Measurements from ENCODE around the gene GULP1. TPM values are rescaled to one million over a fixed set of nuclear protein-coding genes. Genes with fewer than 3 reads are reported as not detected.

Gene GULP1
- total RNA-seq, 2 donors from 2014 or later = 15.3 to 26.5 TPM

DNA sequence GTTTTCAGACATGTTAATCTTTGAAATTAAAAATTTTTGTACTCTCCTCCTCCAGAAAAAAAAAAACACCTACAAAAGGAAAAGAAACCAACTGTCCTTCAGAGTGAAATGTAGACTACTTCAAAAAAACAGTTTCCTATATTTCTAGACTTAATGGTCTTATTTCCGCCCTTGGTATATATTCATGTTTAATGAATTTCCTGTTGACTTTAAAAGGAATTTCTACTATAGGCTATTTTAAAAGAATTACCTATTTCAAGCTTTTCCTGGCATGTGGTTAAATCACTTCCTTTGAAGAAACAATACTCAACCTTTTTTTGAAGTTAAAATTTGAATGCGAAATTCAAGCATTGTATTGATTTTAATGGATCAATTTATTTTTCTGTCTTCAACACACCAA, 29.2 kb downstream of the GULP1 start:
- Mint-ChIP-seq H3K27me3 (ENCODE audit: insufficient read depth) (no peaks in the 10 kb centered on the region), H3K27ac (no peak overlapping the region), H3K4me1 (peaks cover 11% of the 10 kb centered on the region), H3K36me3 (ENCODE audit: low read depth) (no peaks in the 10 kb centered on the region), H3K4me3 (no peak overlapping the region), H3K9me3 (no peaks in the 10 kb centered on the region)
- TF ChIP-seq, protein P1, sequence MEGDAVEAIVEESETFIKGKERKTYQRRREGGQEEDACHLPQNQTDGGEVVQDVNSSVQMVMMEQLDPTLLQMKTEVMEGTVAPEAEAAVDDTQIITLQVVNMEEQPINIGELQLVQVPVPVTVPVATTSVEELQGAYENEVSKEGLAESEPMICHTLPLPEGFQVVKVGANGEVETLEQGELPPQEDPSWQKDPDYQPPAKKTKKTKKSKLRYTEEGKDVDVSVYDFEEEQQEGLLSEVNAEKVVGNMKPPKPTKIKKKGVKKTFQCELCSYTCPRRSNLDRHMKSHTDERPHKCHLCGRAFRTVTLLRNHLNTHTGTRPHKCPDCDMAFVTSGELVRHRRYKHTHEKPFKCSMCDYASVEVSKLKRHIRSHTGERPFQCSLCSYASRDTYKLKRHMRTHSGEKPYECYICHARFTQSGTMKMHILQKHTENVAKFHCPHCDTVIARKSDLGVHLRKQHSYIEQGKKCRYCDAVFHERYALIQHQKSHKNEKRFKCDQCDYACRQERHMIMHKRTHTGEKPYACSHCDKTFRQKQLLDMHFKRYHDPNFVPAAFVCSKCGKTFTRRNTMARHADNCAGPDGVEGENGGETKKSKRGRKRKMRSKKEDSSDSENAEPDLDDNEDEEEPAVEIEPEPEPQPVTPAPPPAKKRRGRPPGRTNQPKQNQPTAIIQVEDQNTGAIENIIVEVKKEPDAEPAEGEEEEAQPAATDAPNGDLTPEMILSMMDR (conservative IDR thresholded peaks at IDR 0.05) = no peak
- 100% methylated on average over 1 of the region's 2 CpGs; no CpG with 5 or more reads in 1 of the 2 experiments for WGBS, 2 experiments (ENCODE audit: insufficient coverage in 1 of 2, insufficient read length in 1 of 2)
- Histone ChIP-seq H3K4me3 (ENCODE audit: low read length) (no peak overlapping the region), H3K4me1 (ENCODE audit: control insufficient read depth, insufficient read depth, low read length) (no peaks in the 10 kb centered on the region), H3K9ac (ENCODE audit: extremely low read depth, low read length, poor library complexity, severe bottlenecking) (no peak overlapping the region), H3K27ac (ENCODE audit: low read depth, low read length) (no peak overlapping the region), H3K9me3 (ENCODE audit: control insufficient read depth, low read length) (no peaks in the 10 kb centered on the region), H3K27me3 (ENCODE audit: control insufficient read depth, insufficient read depth, low read length, poor library complexity, severe bottlenecking) (no peaks in the 10 kb centered on the region), H3K36me3 (ENCODE audit: control insufficient read depth, insufficient read depth, low read length) (no peaks in the 10 kb centered on the region)
- DNase-seq = no peak

DNA sequence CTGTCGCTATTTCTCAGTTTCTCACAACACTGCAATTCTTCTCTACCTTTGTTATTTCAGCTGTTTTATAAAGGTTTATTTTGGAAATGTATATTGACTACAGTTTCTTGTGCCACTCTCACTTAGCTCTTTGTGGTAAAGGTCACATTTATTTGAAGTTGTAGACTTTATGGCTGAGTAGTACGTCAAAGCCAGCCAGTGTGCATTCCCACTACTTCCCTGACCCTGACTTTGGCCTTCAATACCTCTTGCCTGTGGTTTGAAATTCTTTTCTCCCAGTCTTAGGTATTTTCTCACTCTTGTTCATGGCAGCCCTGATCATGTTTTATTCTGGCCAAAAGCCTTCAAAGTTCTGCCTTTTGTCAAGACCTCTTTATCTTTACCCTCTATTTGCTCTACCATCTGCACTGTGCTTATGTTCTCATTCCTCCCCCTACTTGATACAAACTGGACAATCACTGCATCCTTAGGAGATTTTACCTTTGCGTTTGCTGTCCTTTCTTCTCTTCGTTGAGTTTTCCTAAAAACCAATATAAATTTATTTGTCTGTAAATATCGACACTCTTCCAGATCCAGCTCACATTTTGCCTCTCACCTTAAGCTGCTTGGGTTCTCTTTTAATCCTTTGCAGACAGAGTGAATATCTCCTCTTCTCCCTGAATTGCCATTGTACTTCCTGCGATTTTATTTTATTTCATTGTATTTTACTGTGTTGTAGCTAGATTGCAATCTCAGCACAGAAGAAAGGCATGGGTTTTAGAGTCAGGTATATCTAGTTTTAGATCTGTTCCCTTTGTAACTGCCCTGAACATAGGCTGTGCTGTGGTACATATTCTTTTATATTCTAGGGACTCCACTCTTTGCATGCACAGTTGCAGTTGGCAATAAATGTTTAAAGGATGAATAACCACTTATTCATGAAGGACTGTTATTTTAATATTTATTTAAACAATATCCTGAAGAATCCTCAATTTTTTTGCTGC, 31.2 kb downstream of the GULP1 start:
- Mint-ChIP-seq H3K27me3 (ENCODE audit: insufficient read depth) (no peaks in the 10 kb centered on the region), H3K4me3 (no peak overlapping the region), H3K27ac (no peak overlapping the region), H3K4me1 (peaks cover 15% of the 10 kb centered on the region), H3K9me3 (no peaks in the 10 kb centered on the region), H3K36me3 (ENCODE audit: low read depth) (no peaks in the 10 kb centered on the region)
- no peak overlapping the region for H3K4me3 ChIP-seq (ENCODE audit: low read length)
- H3K27me3 ChIP-seq (ENCODE audit: control insufficient read depth, insufficient read depth, low read length, poor library complexity, severe bottlenecking) = no peaks in the 10 kb centered on the region
- H3K36me3 ChIP-seq (ENCODE audit: control insufficient read depth, insufficient read depth, low read length) = no peaks in the 10 kb centered on the region
- WGBS, 2 experiments (ENCODE audit: insufficient coverage in 1 of 2, insufficient read length in 1 of 2) = 55 to 57% methylated on average over 5 of the region's 6 CpGs
- no peak overlapping the region for H3K27ac ChIP-seq (ENCODE audit: low read depth, low read length)
- no peaks in the 10 kb centered on the region for H3K4me1 ChIP-seq (ENCODE audit: control insufficient read depth, insufficient read depth, low read length)
- no peaks in the 10 kb centered on the region for H3K9me3 ChIP-seq (ENCODE audit: control insufficient read depth, low read length)
- TF ChIP-seq, protein P1 (conservative IDR thresholded peaks at IDR 0.05) = no peak
- H3K9ac ChIP-seq (ENCODE audit: extremely low read depth, low read length, poor library complexity, severe bottlenecking) = no peak overlapping the region
- DNase-seq = no peak

DNA sequence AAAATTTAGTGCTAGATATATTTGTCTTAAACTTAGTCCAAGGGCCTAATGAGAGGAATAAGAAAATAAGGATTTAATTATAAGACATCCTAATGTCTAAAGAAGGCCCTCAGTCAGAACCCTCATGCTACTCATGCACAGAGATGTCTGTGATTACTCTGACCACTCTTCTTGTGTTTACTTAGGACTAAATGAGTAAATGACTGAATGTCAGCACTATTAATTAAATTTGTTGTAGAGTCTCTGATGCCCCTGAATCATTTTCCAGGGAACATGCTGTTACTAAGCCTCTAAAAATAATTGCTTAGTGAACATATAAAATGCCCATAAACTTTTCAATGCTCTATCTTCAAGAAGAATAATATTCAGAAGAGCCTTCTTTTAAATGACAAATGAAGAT, 32.4 kb downstream of the GULP1 start:
- no peak overlapping the region for H3K4me3 ChIP-seq (ENCODE audit: low read length)
- no peak overlapping the region for H3K27ac Mint-ChIP-seq
- H3K4me1 ChIP-seq (ENCODE audit: control insufficient read depth, insufficient read depth, low read length) = no peaks in the 10 kb centered on the region
- no peaks in the 10 kb centered on the region for H3K27me3 Mint-ChIP-seq (ENCODE audit: insufficient read depth)
- H3K9me3 Mint-ChIP-seq = no peaks in the 10 kb centered on the region
- H3K27me3 ChIP-seq (ENCODE audit: control insufficient read depth, insufficient read depth, low read length, poor library complexity, severe bottlenecking) = no peaks in the 10 kb centered on the region
- no peaks in the 10 kb centered on the region for H3K36me3 Mint-ChIP-seq (ENCODE audit: low read depth)
- H3K27ac ChIP-seq (ENCODE audit: low read depth, low read length) = no peak overlapping the region
- no peaks in the 10 kb centered on the region for H3K9me3 ChIP-seq (ENCODE audit: control insufficient read depth, low read length)
- DNase-seq = no peak
- H3K4me3 Mint-ChIP-seq = no peak overlapping the region
- H3K9ac ChIP-seq (ENCODE audit: extremely low read depth, low read length, poor library complexity, severe bottlenecking) = no peak overlapping the region
- TF ChIP-seq, protein P1 (conservative IDR thresholded peaks at IDR 0.05) = no peak
- H3K36me3 ChIP-seq (ENCODE audit: control insufficient read depth, insufficient read depth, low read length) = no peaks in the 10 kb centered on the region
- H3K4me1 Mint-ChIP-seq = peaks cover 13% of the 10 kb centered on the region

Data from endodermal cell (in vitro differentiated cells).